GM23338 (cell line): ENCODE measurements around the gene PRAMEF26.
"Not testable (repeated sequence)": the region's sequence is repeated elsewhere in the genome, so short reads cannot be mapped to it uniquely, and the experiment has no call there.

ENCODE experiments used
- CREB1 ChIP-seq: fragments of 250-450 bp; sonication (Bioruptor Pico); IDR thresholded peaks from 2 replicates; pipeline ENCODE4 v1.5.0; 2020; ENCODE audit warnings: low read depth, mild to moderate bottlenecking, moderate library complexity
- EZH2 ChIP-seq: fragments of 200-600 bp; sonication (generic); IDR thresholded peaks from one replicate; pipeline ENCODE4 v1.8.0; 2017; ENCODE audit warnings: antibody characterized with exemption, mild to moderate bottlenecking, low read depth; ENCODE audit not compliant: unreplicated experiment
- EZH2phosphoT487 ChIP-seq: fragments of 200-600 bp; sonication (generic); IDR thresholded peaks from one replicate; pipeline ENCODE4 v1.8.1; 2018; ENCODE audit warnings: antibody characterized with exemption; ENCODE audit not compliant: unreplicated experiment
- JUNB ChIP-seq: IDR thresholded peaks from one replicate; pipeline ENCODE4 v1.6.1; 2016; ENCODE audit warnings: antibody characterized with exemption; ENCODE audit not compliant: unreplicated experiment
- POLR2AphosphoS5 ChIP-seq: IDR thresholded peaks from 2 replicates; pipeline ENCODE4 v1.6.1; 2016; ENCODE audit warnings: antibody characterized with exemption, low read depth
- STAT1 ChIP-seq: IDR thresholded peaks from one replicate; pipeline ENCODE4 v1.6.1; 2016; ENCODE audit warnings: antibody characterized with exemption; ENCODE audit not compliant: unreplicated experiment
- ZNF331 ChIP-seq: fragments of 250-450 bp; sonication (Bioruptor Pico); IDR thresholded peaks from 2 replicates; pipeline ENCODE4 v1.5.0; 2020; ENCODE audit warnings: low read depth, mild to moderate bottlenecking, moderate library complexity
- TF ChIP-seq, protein P1 (sequence below), 2 experiments: fragments of 200-600 bp in 1 of 2; sonication (generic) in 1 of 2; conservative IDR thresholded peaks; 2 replicates each; pipeline versions ENCODE4 v1.5.1 to v1.6.1; 2016 to 2017; ENCODE audit warnings: antibody characterized with exemption in 2 of 2, low read depth in 2 of 2, mild to moderate bottlenecking in 2 of 2, moderate library complexity in 1 of 2
- TF ChIP-seq, protein P2 (sequence below): IDR thresholded peaks from one replicate; pipeline ENCODE4 v1.6.1; 2018; ENCODE audit warnings: antibody characterized with exemption; ENCODE audit not compliant: unreplicated experiment
- TF ChIP-seq, protein P3 (sequence below): IDR thresholded peaks from 2 replicates; pipeline ENCODE4 v1.6.1; 2016; ENCODE audit warnings: antibody characterized with exemption
- TF ChIP-seq, protein P4 (sequence below): fragments of 250-450 bp; sonication (Bioruptor Pico); IDR thresholded peaks from 2 replicates; pipeline ENCODE4 v1.5.0; 2020; ENCODE audit warnings: mild to moderate bottlenecking, moderate library complexity

DNA sequence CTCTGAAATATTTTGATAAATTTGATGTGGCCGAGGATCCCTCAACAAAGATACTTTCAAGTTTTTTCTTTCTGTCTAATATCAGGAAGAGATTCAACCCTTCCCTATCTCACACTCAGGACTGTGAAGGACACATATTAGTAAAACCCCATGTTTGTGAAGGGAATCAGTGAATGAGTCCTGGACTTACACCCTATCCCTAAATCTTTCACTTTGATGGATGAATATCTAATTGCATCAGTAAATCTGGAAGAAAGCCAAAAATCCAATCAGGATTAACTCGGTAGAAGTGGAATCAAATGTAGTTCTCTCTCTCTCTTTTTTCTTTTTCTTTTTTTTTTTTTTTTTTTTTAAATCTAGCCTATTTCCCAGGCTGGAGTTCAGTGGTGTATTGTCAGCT is 15.7 kb upstream of the PRAMEF26 start, which contains the start of gene PRAMEF9:
- TF ChIP-seq, protein P1, sequence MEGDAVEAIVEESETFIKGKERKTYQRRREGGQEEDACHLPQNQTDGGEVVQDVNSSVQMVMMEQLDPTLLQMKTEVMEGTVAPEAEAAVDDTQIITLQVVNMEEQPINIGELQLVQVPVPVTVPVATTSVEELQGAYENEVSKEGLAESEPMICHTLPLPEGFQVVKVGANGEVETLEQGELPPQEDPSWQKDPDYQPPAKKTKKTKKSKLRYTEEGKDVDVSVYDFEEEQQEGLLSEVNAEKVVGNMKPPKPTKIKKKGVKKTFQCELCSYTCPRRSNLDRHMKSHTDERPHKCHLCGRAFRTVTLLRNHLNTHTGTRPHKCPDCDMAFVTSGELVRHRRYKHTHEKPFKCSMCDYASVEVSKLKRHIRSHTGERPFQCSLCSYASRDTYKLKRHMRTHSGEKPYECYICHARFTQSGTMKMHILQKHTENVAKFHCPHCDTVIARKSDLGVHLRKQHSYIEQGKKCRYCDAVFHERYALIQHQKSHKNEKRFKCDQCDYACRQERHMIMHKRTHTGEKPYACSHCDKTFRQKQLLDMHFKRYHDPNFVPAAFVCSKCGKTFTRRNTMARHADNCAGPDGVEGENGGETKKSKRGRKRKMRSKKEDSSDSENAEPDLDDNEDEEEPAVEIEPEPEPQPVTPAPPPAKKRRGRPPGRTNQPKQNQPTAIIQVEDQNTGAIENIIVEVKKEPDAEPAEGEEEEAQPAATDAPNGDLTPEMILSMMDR (conservative IDR thresholded peaks at IDR 0.05; ENCODE audit: low read depth in 2 of 2) = not testable (repeated sequence)
- not testable (repeated sequence) for TF ChIP-seq EZH2; EZH2phosphoT487; POLR2AphosphoS5; CREB1 (CRISPR knock-in tag); ZNF331 (CRISPR knock-in tag); STAT1; JUNB
- TF ChIP-seq, protein P2, sequence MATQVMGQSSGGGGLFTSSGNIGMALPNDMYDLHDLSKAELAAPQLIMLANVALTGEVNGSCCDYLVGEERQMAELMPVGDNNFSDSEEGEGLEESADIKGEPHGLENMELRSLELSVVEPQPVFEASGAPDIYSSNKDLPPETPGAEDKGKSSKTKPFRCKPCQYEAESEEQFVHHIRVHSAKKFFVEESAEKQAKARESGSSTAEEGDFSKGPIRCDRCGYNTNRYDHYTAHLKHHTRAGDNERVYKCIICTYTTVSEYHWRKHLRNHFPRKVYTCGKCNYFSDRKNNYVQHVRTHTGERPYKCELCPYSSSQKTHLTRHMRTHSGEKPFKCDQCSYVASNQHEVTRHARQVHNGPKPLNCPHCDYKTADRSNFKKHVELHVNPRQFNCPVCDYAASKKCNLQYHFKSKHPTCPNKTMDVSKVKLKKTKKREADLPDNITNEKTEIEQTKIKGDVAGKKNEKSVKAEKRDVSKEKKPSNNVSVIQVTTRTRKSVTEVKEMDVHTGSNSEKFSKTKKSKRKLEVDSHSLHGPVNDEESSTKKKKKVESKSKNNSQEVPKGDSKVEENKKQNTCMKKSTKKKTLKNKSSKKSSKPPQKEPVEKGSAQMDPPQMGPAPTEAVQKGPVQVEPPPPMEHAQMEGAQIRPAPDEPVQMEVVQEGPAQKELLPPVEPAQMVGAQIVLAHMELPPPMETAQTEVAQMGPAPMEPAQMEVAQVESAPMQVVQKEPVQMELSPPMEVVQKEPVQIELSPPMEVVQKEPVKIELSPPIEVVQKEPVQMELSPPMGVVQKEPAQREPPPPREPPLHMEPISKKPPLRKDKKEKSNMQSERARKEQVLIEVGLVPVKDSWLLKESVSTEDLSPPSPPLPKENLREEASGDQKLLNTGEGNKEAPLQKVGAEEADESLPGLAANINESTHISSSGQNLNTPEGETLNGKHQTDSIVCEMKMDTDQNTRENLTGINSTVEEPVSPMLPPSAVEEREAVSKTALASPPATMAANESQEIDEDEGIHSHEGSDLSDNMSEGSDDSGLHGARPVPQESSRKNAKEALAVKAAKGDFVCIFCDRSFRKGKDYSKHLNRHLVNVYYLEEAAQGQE = not testable (repeated sequence)
- TF ChIP-seq, protein P3, sequence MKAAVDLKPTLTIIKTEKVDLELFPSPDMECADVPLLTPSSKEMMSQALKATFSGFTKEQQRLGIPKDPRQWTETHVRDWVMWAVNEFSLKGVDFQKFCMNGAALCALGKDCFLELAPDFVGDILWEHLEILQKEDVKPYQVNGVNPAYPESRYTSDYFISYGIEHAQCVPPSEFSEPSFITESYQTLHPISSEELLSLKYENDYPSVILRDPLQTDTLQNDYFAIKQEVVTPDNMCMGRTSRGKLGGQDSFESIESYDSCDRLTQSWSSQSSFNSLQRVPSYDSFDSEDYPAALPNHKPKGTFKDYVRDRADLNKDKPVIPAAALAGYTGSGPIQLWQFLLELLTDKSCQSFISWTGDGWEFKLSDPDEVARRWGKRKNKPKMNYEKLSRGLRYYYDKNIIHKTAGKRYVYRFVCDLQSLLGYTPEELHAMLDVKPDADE = not testable (repeated sequence)
- TF ChIP-seq, protein P4, sequence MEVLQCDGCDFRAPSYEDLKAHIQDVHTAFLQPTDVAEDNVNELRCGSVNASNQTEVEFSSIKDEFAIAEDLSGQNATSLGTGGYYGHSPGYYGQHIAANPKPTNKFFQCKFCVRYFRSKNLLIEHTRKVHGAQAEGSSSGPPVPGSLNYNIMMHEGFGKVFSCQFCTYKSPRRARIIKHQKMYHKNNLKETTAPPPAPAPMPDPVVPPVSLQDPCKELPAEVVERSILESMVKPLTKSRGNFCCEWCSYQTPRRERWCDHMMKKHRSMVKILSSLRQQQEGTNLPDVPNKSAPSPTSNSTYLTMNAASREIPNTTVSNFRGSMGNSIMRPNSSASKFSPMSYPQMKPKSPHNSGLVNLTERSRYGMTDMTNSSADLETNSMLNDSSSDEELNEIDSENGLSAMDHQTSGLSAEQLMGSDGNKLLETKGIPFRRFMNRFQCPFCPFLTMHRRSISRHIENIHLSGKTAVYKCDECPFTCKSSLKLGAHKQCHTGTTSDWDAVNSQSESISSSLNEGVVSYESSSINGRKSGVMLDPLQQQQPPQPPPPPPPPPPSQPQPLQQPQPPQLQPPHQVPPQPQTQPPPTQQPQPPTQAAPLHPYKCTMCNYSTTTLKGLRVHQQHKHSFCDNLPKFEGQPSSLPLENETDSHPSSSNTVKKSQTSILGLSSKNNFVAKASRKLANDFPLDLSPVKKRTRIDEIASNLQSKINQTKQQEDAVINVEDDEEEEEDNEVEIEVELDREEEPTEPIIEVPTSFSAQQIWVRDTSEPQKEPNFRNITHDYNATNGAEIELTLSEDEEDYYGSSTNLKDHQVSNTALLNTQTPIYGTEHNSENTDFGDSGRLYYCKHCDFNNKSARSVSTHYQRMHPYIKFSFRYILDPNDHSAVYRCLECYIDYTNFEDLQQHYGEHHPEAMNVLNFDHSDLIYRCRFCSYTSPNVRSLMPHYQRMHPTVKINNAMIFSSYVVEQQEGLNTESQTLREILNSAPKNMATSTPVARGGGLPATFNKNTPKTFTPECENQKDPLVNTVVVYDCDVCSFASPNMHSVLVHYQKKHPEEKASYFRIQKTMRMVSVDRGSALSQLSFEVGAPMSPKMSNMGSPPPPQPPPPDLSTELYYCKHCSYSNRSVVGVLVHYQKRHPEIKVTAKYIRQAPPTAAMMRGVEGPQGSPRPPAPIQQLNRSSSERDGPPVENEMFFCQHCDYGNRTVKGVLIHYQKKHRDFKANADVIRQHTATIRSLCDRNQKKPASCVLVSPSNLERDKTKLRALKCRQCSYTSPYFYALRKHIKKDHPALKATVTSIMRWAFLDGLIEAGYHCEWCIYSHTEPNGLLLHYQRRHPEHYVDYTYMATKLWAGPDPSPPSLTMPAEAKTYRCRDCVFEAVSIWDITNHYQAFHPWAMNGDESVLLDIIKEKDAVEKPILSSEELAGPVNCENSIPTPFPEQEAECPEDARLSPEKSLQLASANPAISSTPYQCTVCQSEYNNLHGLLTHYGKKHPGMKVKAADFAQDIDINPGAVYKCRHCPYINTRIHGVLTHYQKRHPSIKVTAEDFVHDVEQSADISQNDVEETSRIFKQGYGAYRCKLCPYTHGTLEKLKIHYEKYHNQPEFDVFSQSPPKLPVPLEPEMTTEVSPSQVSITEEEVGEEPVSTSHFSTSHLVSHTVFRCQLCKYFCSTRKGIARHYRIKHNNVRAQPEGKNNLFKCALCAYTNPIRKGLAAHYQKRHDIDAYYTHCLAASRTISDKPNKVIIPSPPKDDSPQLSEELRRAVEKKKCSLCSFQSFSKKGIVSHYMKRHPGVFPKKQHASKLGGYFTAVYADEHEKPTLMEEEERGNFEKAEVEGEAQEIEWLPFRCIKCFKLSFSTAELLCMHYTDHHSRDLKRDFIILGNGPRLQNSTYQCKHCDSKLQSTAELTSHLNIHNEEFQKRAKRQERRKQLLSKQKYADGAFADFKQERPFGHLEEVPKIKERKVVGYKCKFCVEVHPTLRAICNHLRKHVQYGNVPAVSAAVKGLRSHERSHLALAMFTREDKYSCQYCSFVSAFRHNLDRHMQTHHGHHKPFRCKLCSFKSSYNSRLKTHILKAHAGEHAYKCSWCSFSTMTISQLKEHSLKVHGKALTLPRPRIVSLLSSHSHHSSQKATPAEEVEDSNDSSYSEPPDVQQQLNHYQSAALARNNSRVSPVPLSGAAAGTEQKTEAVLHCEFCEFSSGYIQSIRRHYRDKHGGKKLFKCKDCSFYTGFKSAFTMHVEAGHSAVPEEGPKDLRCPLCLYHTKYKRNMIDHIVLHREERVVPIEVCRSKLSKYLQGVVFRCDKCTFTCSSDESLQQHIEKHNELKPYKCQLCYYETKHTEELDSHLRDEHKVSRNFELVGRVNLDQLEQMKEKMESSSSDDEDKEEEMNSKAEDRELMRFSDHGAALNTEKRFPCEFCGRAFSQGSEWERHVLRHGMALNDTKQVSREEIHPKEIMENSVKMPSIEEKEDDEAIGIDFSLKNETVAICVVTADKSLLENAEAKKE (CRISPR knock-in tag) = not testable (repeated sequence)
